ENCODE results near the gene NLRP9. TPM values are rescaled to one million over a fixed set of nuclear protein-coding genes. Genes with fewer than 3 reads are reported as not detected.

The NLRP9 gene
- total RNA-seq, 1 experiment from 2014 or later: not detected

DNA sequence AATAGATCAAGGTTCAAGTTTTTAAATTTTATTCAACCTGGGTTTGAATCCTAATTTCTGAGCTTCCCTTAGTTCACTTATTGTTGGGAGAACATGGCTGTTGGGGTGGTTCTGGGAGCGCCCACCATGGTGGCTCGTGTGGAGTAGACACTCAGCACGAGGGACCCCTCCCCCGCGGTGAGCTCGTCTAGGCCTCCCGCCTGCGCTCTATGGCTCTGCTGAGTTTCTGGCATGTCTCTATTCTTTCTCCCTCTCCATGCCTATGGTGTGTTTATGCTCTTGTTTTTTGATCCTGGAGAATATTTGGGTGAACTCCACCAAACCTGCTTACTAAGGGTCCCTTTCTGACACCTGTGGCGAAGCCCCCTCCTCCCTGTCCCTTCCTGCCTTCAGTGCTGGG is 64.7 kb downstream of the NLRP9 start:
- Histone ChIP-seq H4K20me1 (ENCODE audit: insufficient read depth) (peaks cover 64% of the 10 kb centered on the region), H2AFZ (no peak overlapping the region), H3K4me2 (no peak overlapping the region), H3F3A (ENCODE audit: insufficient read depth, low read depth) (peaks cover 57% of the 10 kb centered on the region), H3K9me3 (ENCODE audit: insufficient read depth, low read depth) (no peaks in the 10 kb centered on the region), H3K4me3 (no peak overlapping the region), H3K36me3 (ENCODE audit: low read depth) (peaks cover 34% of the 10 kb centered on the region), H3K79me2 (ENCODE audit: low read depth) (peaks cover 85% of the 10 kb centered on the region), H3K27me3 (ENCODE audit: insufficient read depth, low read depth) (no peaks in the 10 kb centered on the region), H3K9me2 (ENCODE audit: insufficient read depth) (no peaks in the 10 kb centered on the region), H3K27ac (no peak overlapping the region), H3K4me1 (replicated peaks; ENCODE audit: insufficient read depth) (peaks cover 50% of the 10 kb centered on the region)
- CTCF ChIA-PET: interaction anchor here (0.5 kb wide), 2 partner anchors 155 to 529 kb away, joined by 3 read pairs; no protein-coding TSS in a partner anchor
- POLR2A ChIA-PET (ENCODE audit: unreplicated experiment): no interaction called here
- intact Hi-C loops (cut with micrococcal nuclease; ENCODE audit: unreplicated experiment): no loop called here
- BruUV-seq (replicated peaks): no TSS peak
- TF ChIP-seq, protein P1, sequence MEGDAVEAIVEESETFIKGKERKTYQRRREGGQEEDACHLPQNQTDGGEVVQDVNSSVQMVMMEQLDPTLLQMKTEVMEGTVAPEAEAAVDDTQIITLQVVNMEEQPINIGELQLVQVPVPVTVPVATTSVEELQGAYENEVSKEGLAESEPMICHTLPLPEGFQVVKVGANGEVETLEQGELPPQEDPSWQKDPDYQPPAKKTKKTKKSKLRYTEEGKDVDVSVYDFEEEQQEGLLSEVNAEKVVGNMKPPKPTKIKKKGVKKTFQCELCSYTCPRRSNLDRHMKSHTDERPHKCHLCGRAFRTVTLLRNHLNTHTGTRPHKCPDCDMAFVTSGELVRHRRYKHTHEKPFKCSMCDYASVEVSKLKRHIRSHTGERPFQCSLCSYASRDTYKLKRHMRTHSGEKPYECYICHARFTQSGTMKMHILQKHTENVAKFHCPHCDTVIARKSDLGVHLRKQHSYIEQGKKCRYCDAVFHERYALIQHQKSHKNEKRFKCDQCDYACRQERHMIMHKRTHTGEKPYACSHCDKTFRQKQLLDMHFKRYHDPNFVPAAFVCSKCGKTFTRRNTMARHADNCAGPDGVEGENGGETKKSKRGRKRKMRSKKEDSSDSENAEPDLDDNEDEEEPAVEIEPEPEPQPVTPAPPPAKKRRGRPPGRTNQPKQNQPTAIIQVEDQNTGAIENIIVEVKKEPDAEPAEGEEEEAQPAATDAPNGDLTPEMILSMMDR (conservative IDR thresholded peaks at IDR 0.05): no peak
- TF ChIP-seq EZH2 (IDR thresholded peaks at IDR 0.05; ENCODE audit: low read depth): no peak
- DNase-seq: no peak

DNA sequence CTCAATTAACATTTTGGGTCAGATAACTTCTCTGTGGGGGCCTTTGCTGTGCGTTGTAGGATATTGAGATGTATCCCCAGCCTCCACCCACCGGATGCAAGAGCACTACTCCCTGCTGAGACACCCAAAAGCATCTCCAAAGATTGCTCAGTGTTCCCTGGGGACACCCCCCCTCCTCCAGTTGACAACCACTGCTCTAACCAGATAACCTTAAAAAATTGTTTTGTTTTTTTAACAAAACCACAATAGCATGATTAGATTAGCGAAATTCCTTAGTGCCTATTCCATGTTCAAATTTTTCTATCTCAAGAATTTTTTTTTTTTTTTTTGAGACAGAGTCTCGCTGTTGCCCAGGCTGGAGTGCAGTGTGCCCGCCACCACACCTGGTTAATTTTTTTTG is 65.8 kb downstream of the NLRP9 start:
- Histone ChIP-seq H3K9me2 (ENCODE audit: insufficient read depth) (no peaks in the 10 kb centered on the region), H3K36me3 (ENCODE audit: low read depth) (peaks cover 36% of the 10 kb centered on the region), H3K4me1 (replicated peaks; ENCODE audit: insufficient read depth) (peaks cover 60% of the 10 kb centered on the region), H3K4me3 (no peak overlapping the region), H2AFZ (no peak overlapping the region), H3F3A (ENCODE audit: insufficient read depth, low read depth) (peaks cover 66% of the 10 kb centered on the region), H3K27ac (no peak overlapping the region), H4K20me1 (ENCODE audit: insufficient read depth) (peaks cover 75% of the 10 kb centered on the region), H3K27me3 (ENCODE audit: insufficient read depth, low read depth) (no peaks in the 10 kb centered on the region), H3K79me2 (ENCODE audit: low read depth) (peaks cover 85% of the 10 kb centered on the region), H3K4me2 (no peak overlapping the region), H3K9me3 (ENCODE audit: insufficient read depth, low read depth) (no peaks in the 10 kb centered on the region)
- no peak for DNase-seq
- TF ChIP-seq EZH2 (IDR thresholded peaks at IDR 0.05; ENCODE audit: low read depth): no peak
- TF ChIP-seq, protein P1 (conservative IDR thresholded peaks at IDR 0.05): no peak
- ChIA-PET POLR2A (ENCODE audit: unreplicated experiment) (no interaction called here), CTCF (no interaction called here)
- intact Hi-C loops (cut with micrococcal nuclease; ENCODE audit: unreplicated experiment): no loop called here
- no TSS peak for BruUV-seq (replicated peaks)

DNA sequence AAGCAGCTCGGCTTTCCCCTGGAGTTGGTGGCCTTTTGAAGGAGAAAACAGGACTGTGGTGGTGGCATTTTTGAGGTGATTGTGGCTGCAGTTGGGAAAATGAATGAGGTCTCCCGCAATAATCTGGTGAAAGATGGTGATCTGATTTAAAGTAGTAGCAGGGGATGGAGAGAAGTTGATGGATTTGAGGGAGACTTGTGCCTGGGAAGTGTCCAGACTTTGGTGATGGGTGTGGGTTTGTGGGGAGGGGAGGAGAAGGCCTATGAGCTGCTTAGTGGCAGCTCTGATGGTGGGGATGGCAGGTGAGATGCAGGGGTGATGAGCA is 67.2 kb downstream of the NLRP9 start:
- intact Hi-C loops (cut with micrococcal nuclease; ENCODE audit: unreplicated experiment): no loop called here
- no peaks in the 10 kb centered on the region for H3K27me3 ChIP-seq (ENCODE audit: insufficient read depth, low read depth)
- ChIA-PET CTCF (no interaction called here), POLR2A (ENCODE audit: unreplicated experiment) (no interaction called here)
- no peak for TF ChIP-seq EZH2 (IDR thresholded peaks at IDR 0.05; ENCODE audit: low read depth)
- TF ChIP-seq, protein P1 (conservative IDR thresholded peaks at IDR 0.05): no peak
- H3K4me1 ChIP-seq (replicated peaks; ENCODE audit: insufficient read depth): peaks cover 61% of the 10 kb centered on the region
- no peaks in the 10 kb centered on the region for H3K9me2 ChIP-seq (ENCODE audit: insufficient read depth)
- H4K20me1 ChIP-seq (ENCODE audit: insufficient read depth): peaks cover 77% of the 10 kb centered on the region
- H3K79me2 ChIP-seq (ENCODE audit: low read depth): peaks cover 85% of the 10 kb centered on the region
- H3K4me3 ChIP-seq: no peak overlapping the region
- no peak overlapping the region for H3K27ac ChIP-seq
- H3K9me3 ChIP-seq (ENCODE audit: insufficient read depth, low read depth): no peaks in the 10 kb centered on the region
- H3K36me3 ChIP-seq (ENCODE audit: low read depth): peaks cover 41% of the 10 kb centered on the region
- DNase-seq: no peak
- BruUV-seq (replicated peaks): no TSS peak
- H2AFZ ChIP-seq: no peak overlapping the region
- H3F3A ChIP-seq (ENCODE audit: insufficient read depth, low read depth): peaks cover 80% of the 10 kb centered on the region
- H3K4me2 ChIP-seq: 0 out of 2 replicates have a peak overlapping the region, but pooled peaks have one; percentile 15

All from PC-9 (cell line).